ENCODE results near the gene SYNGR3.
A peak's percentile ranks its signal among the peaks of the same experiment; 100 is the strongest.

Gene SYNGR3

GRCh38 chr16:1992704-1993317 lies 3.0 kb downstream of the SYNGR3 start:
- no peak for DNase-seq

- peak; percentile 20 for DNase-seq
Measured at GRCh38 chr16:1993731-1994131, 4.0 kb downstream of the SYNGR3 start.

- DNase-seq: no peak
Measured at GRCh38 chr16:1997494-1998359, 8.0 kb downstream of the SYNGR3 start.

GRCh38 chr16:1998360-1998835 lies 8.6 kb downstream of the SYNGR3 start:
- DNase-seq: no peak

- no peak for DNase-seq
Measured at GRCh38 chr16:1998852-1999801, 9.4 kb downstream of the SYNGR3 start.

- DNase-seq: no peak
Measured at GRCh38 chr16:1999866-2000514, 10.2 kb downstream of the SYNGR3 start.

- DNase-seq: no peak
Measured at GRCh38 chr16:2001035-2001434, 11.3 kb downstream of the SYNGR3 start.

- no peak for DNase-seq
Measured at GRCh38 chr16:2001456-2002355, 11.9 kb downstream of the SYNGR3 start.

GRCh38 chr16:2002406-2003230 lies 12.8 kb downstream of the SYNGR3 start:
- no peak for DNase-seq

- DNase-seq: no peak
Measured at GRCh38 chr16:2003231-2003826, 13.6 kb downstream of the SYNGR3 start.

- peak; percentile 85 for DNase-seq
Measured at GRCh38 chr16:2003827-2004641, 14.3 kb downstream of the SYNGR3 start.

GRCh38 chr16:2004795-2005517 lies 15.2 kb downstream of the SYNGR3 start:
- no peak for DNase-seq

GRCh38 chr16:2005646-2006045 lies 15.9 kb downstream of the SYNGR3 start:
- DNase-seq: no peak

GRCh38 chr16:2006317-2006716 lies 16.5 kb downstream of the SYNGR3 start:
- DNase-seq: no peak

GRCh38 chr16:2007081-2007836 lies 17.5 kb downstream of the SYNGR3 start:
- DNase-seq: no peak

GRCh38 chr16:2008009-2008526 lies 18.3 kb downstream of the SYNGR3 start:
- peak; percentile 55 for DNase-seq

- peak; percentile 11 for DNase-seq
Measured at GRCh38 chr16:2008631-2009163, 18.9 kb downstream of the SYNGR3 start.

All from fibroblast of skin of scalp (primary cell).